Measurements from ENCODE around the gene UBAP1L. TPM values are rescaled to one million over a fixed set of nuclear protein-coding genes. Genes with fewer than 3 reads are reported as not detected.

Gene UBAP1L
- total RNA-seq, 1 experiment from 2014 or later, result 2.5 TPM

DNA sequence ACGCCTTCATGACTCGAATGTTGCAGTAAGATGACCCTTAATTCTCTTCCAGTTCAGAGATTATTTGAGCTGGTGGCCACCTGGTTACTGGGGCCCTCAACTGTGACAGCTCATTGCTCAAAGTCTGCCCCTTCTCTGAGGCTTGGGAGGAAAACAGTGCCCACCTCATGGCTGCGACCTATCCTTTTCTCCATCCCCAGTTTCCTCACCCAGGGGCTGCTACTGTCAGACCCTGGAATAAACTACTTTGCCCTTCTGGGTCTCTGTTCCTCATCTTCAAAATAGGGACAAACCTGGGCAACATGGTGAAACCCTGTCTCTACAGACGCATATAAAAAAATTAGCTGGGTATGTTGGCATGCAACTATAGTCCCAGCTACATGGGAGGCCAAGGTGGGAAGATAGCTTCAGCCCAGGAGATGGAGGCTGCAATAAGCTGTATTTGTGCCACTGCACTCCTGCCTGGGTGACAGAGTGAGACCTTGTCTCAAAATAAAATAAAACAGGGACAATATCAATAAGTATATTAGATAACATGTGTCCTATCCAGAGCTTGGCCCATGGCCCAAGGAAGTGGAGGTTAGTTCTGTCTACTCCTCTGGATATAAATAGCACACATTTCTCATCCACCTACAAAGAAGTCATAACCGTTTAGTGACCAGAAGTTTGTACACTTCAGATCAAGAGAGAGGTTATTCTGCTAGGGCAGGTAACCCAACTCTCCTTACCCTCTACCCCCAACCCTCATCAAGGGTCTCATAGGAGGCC lies 45.0 kb downstream of the UBAP1L start:
- POLR2A ChIA-PET (ENCODE audit: unreplicated experiment), result no interaction called here
- CTCF ChIA-PET, result no interaction called here
- H3K4me1 ChIP-seq (replicated peaks; ENCODE audit: insufficient read depth), result no peaks in the 10 kb centered on the region
- no peak overlapping the region for H3K27ac ChIP-seq
- no peaks in the 10 kb centered on the region for H3F3A ChIP-seq (ENCODE audit: insufficient read depth, low read depth)
- no peaks in the 10 kb centered on the region for H3K9me3 ChIP-seq (ENCODE audit: insufficient read depth, low read depth)
- H3K79me2 ChIP-seq (ENCODE audit: low read depth), result no peaks in the 10 kb centered on the region
- H3K4me2 ChIP-seq, result no peak overlapping the region
- TF ChIP-seq, protein P1, sequence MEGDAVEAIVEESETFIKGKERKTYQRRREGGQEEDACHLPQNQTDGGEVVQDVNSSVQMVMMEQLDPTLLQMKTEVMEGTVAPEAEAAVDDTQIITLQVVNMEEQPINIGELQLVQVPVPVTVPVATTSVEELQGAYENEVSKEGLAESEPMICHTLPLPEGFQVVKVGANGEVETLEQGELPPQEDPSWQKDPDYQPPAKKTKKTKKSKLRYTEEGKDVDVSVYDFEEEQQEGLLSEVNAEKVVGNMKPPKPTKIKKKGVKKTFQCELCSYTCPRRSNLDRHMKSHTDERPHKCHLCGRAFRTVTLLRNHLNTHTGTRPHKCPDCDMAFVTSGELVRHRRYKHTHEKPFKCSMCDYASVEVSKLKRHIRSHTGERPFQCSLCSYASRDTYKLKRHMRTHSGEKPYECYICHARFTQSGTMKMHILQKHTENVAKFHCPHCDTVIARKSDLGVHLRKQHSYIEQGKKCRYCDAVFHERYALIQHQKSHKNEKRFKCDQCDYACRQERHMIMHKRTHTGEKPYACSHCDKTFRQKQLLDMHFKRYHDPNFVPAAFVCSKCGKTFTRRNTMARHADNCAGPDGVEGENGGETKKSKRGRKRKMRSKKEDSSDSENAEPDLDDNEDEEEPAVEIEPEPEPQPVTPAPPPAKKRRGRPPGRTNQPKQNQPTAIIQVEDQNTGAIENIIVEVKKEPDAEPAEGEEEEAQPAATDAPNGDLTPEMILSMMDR (conservative IDR thresholded peaks at IDR 0.05), result no peak
- no peak for TF ChIP-seq EZH2 (IDR thresholded peaks at IDR 0.05; ENCODE audit: low read depth)
- no peak overlapping the region for H3K4me3 ChIP-seq
- no TSS peak for BruUV-seq (replicated peaks)
- DNase-seq, result no peak
- no peak overlapping the region for H2AFZ ChIP-seq
- H4K20me1 ChIP-seq (ENCODE audit: insufficient read depth), result no peaks in the 10 kb centered on the region
- H3K36me3 ChIP-seq (ENCODE audit: low read depth), result no peaks in the 10 kb centered on the region
- H3K27me3 ChIP-seq (ENCODE audit: insufficient read depth, low read depth), result no peaks in the 10 kb centered on the region; the same call in 1 of the 2 replicates
- intact Hi-C loops (cut with micrococcal nuclease; ENCODE audit: unreplicated experiment), result no loop called here
- H3K9me2 ChIP-seq (ENCODE audit: insufficient read depth), result no peaks in the 10 kb centered on the region

DNA sequence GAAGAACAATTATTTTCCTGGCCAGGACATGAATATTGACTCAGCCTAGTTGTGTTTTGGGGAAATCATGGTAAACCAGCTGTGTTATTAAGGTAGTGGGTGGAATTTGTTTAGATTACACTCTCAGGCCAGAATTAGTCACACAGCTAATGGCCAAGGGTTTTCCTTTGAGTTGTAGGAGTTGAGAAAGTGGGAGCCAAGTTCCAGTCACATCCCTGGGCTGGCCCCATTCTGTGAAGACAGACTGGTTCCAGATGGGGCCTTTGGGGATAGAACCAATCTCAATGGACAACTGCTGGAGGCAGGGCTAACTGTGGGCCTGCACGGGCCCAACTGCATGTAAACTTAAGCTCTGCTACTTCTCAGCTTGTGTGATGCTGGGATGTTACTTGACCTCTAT lies 45.8 kb downstream of the UBAP1L start:
- TF ChIP-seq, protein P1 (conservative IDR thresholded peaks at IDR 0.05), result no peak
- TF ChIP-seq EZH2 (IDR thresholded peaks at IDR 0.05; ENCODE audit: low read depth), result no peak
- Histone ChIP-seq H3K79me2 (ENCODE audit: low read depth) (no peaks in the 10 kb centered on the region), H3K4me1 (replicated peaks; ENCODE audit: insufficient read depth) (no peaks in the 10 kb centered on the region), H3K27me3 (ENCODE audit: insufficient read depth, low read depth) (no peaks in the 10 kb centered on the region; the same call in 1 of the 2 replicates), H3F3A (ENCODE audit: insufficient read depth, low read depth) (no peaks in the 10 kb centered on the region), H3K9me3 (ENCODE audit: insufficient read depth, low read depth) (no peaks in the 10 kb centered on the region), H2AFZ (no peak overlapping the region), H3K4me3 (no peak overlapping the region), H3K4me2 (no peak overlapping the region), H3K27ac (no peak overlapping the region), H3K9me2 (ENCODE audit: insufficient read depth) (no peaks in the 10 kb centered on the region), H4K20me1 (ENCODE audit: insufficient read depth) (no peaks in the 10 kb centered on the region), H3K36me3 (ENCODE audit: low read depth) (no peaks in the 10 kb centered on the region)
- POLR2A ChIA-PET (ENCODE audit: unreplicated experiment), result no interaction called here
- no peak for DNase-seq
- CTCF ChIA-PET, result interaction anchor here (0.7 kb wide), 1 partner anchor 207 kb away, joined by 4 read pairs; no protein-coding TSS in a partner anchor
- intact Hi-C loops (cut with micrococcal nuclease; ENCODE audit: unreplicated experiment), result no loop called here
- BruUV-seq (replicated peaks), result no TSS peak

DNA sequence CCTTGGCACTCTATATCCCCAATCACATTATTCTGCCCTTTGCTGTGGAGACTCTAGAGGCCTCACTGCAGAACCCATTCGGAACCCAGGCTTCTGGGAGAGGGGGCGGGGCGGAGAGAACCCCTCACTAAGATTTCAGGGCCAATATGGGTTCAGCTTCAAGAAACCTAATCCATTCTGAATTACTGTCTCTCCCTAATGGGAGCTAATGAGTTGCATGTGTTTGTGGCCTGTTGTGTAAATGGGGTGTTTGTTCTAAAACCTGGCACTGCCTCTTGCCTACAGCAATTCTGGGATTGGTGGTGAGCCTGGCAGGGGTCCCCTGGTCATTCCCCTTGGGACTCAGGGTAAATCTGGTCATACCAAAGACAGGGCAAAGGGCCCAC lies 46.6 kb downstream of the UBAP1L start:
- no peak overlapping the region for H3K4me3 ChIP-seq
- H3F3A ChIP-seq (ENCODE audit: insufficient read depth, low read depth), result no peaks in the 10 kb centered on the region
- ChIA-PET POLR2A (ENCODE audit: unreplicated experiment) (interaction anchor here (0.6 kb wide), 1 partner anchor 19 kb away, joined by 7 read pairs; no protein-coding TSS in a partner anchor), CTCF (interaction anchor here (0.6 to 0.7 kb wide), 2 partner anchors 13 to 207 kb away, joined by 3 to 4 read pairs; no protein-coding TSS in a partner anchor)
- no TSS peak for BruUV-seq (replicated peaks)
- no peaks in the 10 kb centered on the region; the same call in 1 of the 2 replicates for H3K27me3 ChIP-seq (ENCODE audit: insufficient read depth, low read depth)
- no peak overlapping the region for H2AFZ ChIP-seq
- no peaks in the 10 kb centered on the region for H3K36me3 ChIP-seq (ENCODE audit: low read depth)
- TF ChIP-seq, protein P1 (conservative IDR thresholded peaks at IDR 0.05), result no peak
- TF ChIP-seq EZH2 (IDR thresholded peaks at IDR 0.05; ENCODE audit: low read depth), result no peak
- no peaks in the 10 kb centered on the region for H4K20me1 ChIP-seq (ENCODE audit: insufficient read depth)
- no peak overlapping the region for H3K4me2 ChIP-seq
- no peak overlapping the region for H3K27ac ChIP-seq
- no peaks in the 10 kb centered on the region for H3K4me1 ChIP-seq (replicated peaks; ENCODE audit: insufficient read depth)
- no peaks in the 10 kb centered on the region for H3K79me2 ChIP-seq (ENCODE audit: low read depth)
- no peaks in the 10 kb centered on the region for H3K9me2 ChIP-seq (ENCODE audit: insufficient read depth)
- H3K9me3 ChIP-seq (ENCODE audit: insufficient read depth, low read depth), result no peaks in the 10 kb centered on the region
- no peak for DNase-seq
- intact Hi-C loops (cut with micrococcal nuclease; ENCODE audit: unreplicated experiment), result no loop called here
